ENCODE data around the gene PRDM5. TPM values are rescaled to one million over a fixed set of nuclear protein-coding genes. Genes with fewer than 3 reads are reported as not detected.

Gene PRDM5
- total and polyA plus RNA-seq, 2 donors (not counting 3 experiments of a cell fraction or from before 2014, with no cell fraction given), result 2.2 to 8.1 TPM

- dilution Hi-C loops (cut with MboI; ENCODE audit: extremely low pct_ligation_motif_present, low sequenced_read_pairs) (no loop called here), intact Hi-C loops (cut with micrococcal nuclease) (no loop called here)
- no peak overlapping the region for H3K27ac ChIP-seq (ENCODE audit: insufficient read depth, low read depth, low read length)
- H3K9me1 ChIP-seq (replicated peaks; ENCODE audit: control insufficient read depth, extremely low read depth, insufficient read depth, low read length), result no peaks in the 10 kb centered on the region
- no peaks in the 10 kb centered on the region for H3K79me2 ChIP-seq (ENCODE audit: control insufficient read depth, insufficient read depth, low read length)
- H3K4me2 ChIP-seq (ENCODE audit: insufficient read depth, low read length), result no peak overlapping the region
- no peak overlapping the region for H3K4me3 ChIP-seq (replicated peaks in 1 of 3; ENCODE audit: insufficient read depth in 1 of 3, low read depth in 1 of 3, low read length in 3 of 3)
- FAIRE-seq, result no peak
- CTCF ChIA-PET, result interaction anchor here (0.8 kb wide), 1 partner anchor 244 kb away, joined by 3 read pairs; no protein-coding TSS in a partner anchor
- no peaks in the 10 kb centered on the region for H3K36me3 ChIP-seq (ENCODE audit: control insufficient read depth in 2 of 2, extremely low read depth in 1 of 2, insufficient read depth in 2 of 2, low read length in 2 of 2)
- no peak for DNase-seq (ENCODE audit: low read depth, low spot score)
- H3K4me1 ChIP-seq (ENCODE audit: control insufficient read depth, extremely low read depth, insufficient read depth, low read length), result no peaks in the 10 kb centered on the region
- no peak overlapping the region for H2AFZ ChIP-seq (ENCODE audit: low read depth, low read length)
- POLR2A ChIA-PET, result no interaction called here
- no peaks in the 10 kb centered on the region for H3K9me3 ChIP-seq (replicated peaks; ENCODE audit: control insufficient read depth, insufficient read depth, low read length)
- no TSS peak for BruUV-seq (replicated peaks)
- no peak overlapping the region for H3K9ac ChIP-seq (replicated peaks; ENCODE audit: extremely low read depth, insufficient read depth, low read length)
- TF ChIP-seq POLR2A (IDR thresholded peaks at IDR 0.05; ENCODE audit: low read depth, low read length), result no peak
- no peak for TF ChIP-seq MYC (IDR thresholded peaks at IDR 0.05; ENCODE audit: low read depth, low read length)
- TF ChIP-seq MAX (IDR thresholded peaks at IDR 0.05; ENCODE audit: insufficient read depth, insufficient read length), result no peak
- TF ChIP-seq JUN (IDR thresholded peaks at IDR 0.05; ENCODE audit: borderline replicate concordance, insufficient read depth, insufficient read length, low read depth), result no peak
- no peak for TF ChIP-seq POLR2AphosphoS5 (IDR thresholded peaks at IDR 0.05; ENCODE audit: insufficient read depth, low read depth, low read length)
- no peaks in the 10 kb centered on the region for H4K20me1 ChIP-seq (replicated peaks; ENCODE audit: control insufficient read depth, extremely low read depth, insufficient read depth, low read length)
- H3K27me3 ChIP-seq (ENCODE audit: control insufficient read depth in 2 of 2, insufficient read depth in 2 of 2, low read length in 2 of 2), result no peaks in the 10 kb centered on the region
Measured at GRCh38 chr4:120733968-120734367, 188.6 kb downstream of the PRDM5 start.

GRCh38 chr4:120733054-120733453 lies 189.5 kb downstream of the PRDM5 start:
- H3K27me3 ChIP-seq (ENCODE audit: control insufficient read depth in 2 of 2, insufficient read depth in 2 of 2, low read length in 2 of 2), result no peaks in the 10 kb centered on the region
- H3K36me3 ChIP-seq (ENCODE audit: control insufficient read depth in 2 of 2, extremely low read depth in 1 of 2, insufficient read depth in 2 of 2, low read length in 2 of 2), result no peaks in the 10 kb centered on the region
- dilution Hi-C loops (cut with MboI; ENCODE audit: extremely low pct_ligation_motif_present, low sequenced_read_pairs) (no loop called here), intact Hi-C loops (cut with micrococcal nuclease) (no loop called here)
- no peaks in the 10 kb centered on the region for H3K9me3 ChIP-seq (replicated peaks; ENCODE audit: control insufficient read depth, insufficient read depth, low read length)
- H3K9me1 ChIP-seq (replicated peaks; ENCODE audit: control insufficient read depth, extremely low read depth, insufficient read depth, low read length), result no peaks in the 10 kb centered on the region
- TF ChIP-seq FOS (IDR thresholded peaks at IDR 0.05; ENCODE audit: borderline replicate concordance, insufficient read depth, low read length) (no peak), MYC (IDR thresholded peaks at IDR 0.05; ENCODE audit: low read depth, low read length) (no peak), EZH2 (IDR thresholded peaks at IDR 0.05; ENCODE audit: borderline replicate concordance, low read depth, low read length, severe bottlenecking) (no peak), POLR2AphosphoS5 (IDR thresholded peaks at IDR 0.05; ENCODE audit: insufficient read depth, low read depth, low read length) (no peak), CTCF (IDR thresholded peaks at IDR 0.05; ENCODE audit: extremely low read depth in 1 of 2, insufficient read depth in 1 of 2, low read depth in 1 of 2, low read length in 2 of 2) (no peak), JUN (IDR thresholded peaks at IDR 0.05; ENCODE audit: borderline replicate concordance, insufficient read depth, insufficient read length, low read depth) (no peak), GATA2 (IDR thresholded peaks at IDR 0.05; ENCODE audit: insufficient read depth, insufficient read length, low read depth, low read length) (no peak), POLR2A (IDR thresholded peaks at IDR 0.05; ENCODE audit: low read depth, low read length) (no peak), MAX (IDR thresholded peaks at IDR 0.05; ENCODE audit: insufficient read depth, insufficient read length) (no peak)
- H3K4me3 ChIP-seq (replicated peaks in 1 of 3; ENCODE audit: insufficient read depth in 1 of 3, low read depth in 1 of 3, low read length in 3 of 3), result no peak overlapping the region
- no TSS peak for BruUV-seq (replicated peaks)
- H3K27ac ChIP-seq (ENCODE audit: insufficient read depth, low read depth, low read length), result no peak overlapping the region
- no peak overlapping the region for H3K4me2 ChIP-seq (ENCODE audit: insufficient read depth, low read length)
- H3K9ac ChIP-seq (replicated peaks; ENCODE audit: extremely low read depth, insufficient read depth, low read length), result no peak overlapping the region
- POLR2A ChIA-PET, result no interaction called here
- no peaks in the 10 kb centered on the region for H3K4me1 ChIP-seq (ENCODE audit: control insufficient read depth, extremely low read depth, insufficient read depth, low read length)
- FAIRE-seq (no peak), DNase-seq (ENCODE audit: low read depth, low spot score) (no peak)
- H2AFZ ChIP-seq (ENCODE audit: low read depth, low read length), result no peak overlapping the region
- H3K79me2 ChIP-seq (ENCODE audit: control insufficient read depth, insufficient read depth, low read length), result no peaks in the 10 kb centered on the region
- CTCF ChIA-PET, result interaction anchor here (1.7 kb wide), 1 partner anchor 17 kb away, joined by 3 read pairs; no protein-coding TSS in a partner anchor
- H4K20me1 ChIP-seq (replicated peaks; ENCODE audit: control insufficient read depth, extremely low read depth, insufficient read depth, low read length), result no peaks in the 10 kb centered on the region

Measured in endothelial cell of umbilical vein (primary cell).